ENCODE data around the gene SUPT20HL1.
A peak's percentile ranks its signal among the peaks of the same experiment; 100 is the strongest.
"Not testable (repeated sequence)": the region's sequence is repeated elsewhere in the genome, so short reads cannot be mapped to it uniquely, and the experiment has no call there.

SUPT20HL1 gene

GRCh38 chrX:24360272-24360671 lies at the start of gene SUPT20HL1:
Gene SUPT20HL1 (plus strand): TSS chrX:24360639. CDS start chrX:24362761, 2,122 bp downstream.
- no peak for DNase-seq

GRCh38 chrX:24310916-24311315 lies 49.5 kb upstream of the SUPT20HL1 start:
- not testable (repeated sequence) for DNase-seq

GRCh38 chrX:24311507-24312248 lies 48.8 kb upstream of the SUPT20HL1 start:
- not testable (repeated sequence) for DNase-seq

GRCh38 chrX:24312249-24312607 lies 48.2 kb upstream of the SUPT20HL1 start:
- not testable (repeated sequence) for DNase-seq

GRCh38 chrX:24314019-24314635 lies 46.3 kb upstream of the SUPT20HL1 start, which contains the start of gene SUPT20HL2:
Gene SUPT20HL2 (minus strand): TSS chrX:24314069. CDS start chrX:24313315, 754 bp downstream.
- DNase-seq = no peak

GRCh38 chrX:24316111-24316510 lies 44.3 kb upstream of the SUPT20HL1 start:
- peak in 1 of 56 donors; percentile 5 for DNase-seq

- DNase-seq = no peak
Measured at GRCh38 chrX:24317567-24317966, 42.9 kb upstream of the SUPT20HL1 start.

- DNase-seq = no peak
Measured at GRCh38 chrX:24321741-24322395, 38.6 kb upstream of the SUPT20HL1 start.

GRCh38 chrX:24325231-24325630 lies 35.2 kb upstream of the SUPT20HL1 start:
- DNase-seq = no peak

GRCh38 chrX:24332878-24333277 lies 27.6 kb upstream of the SUPT20HL1 start:
- no peak for DNase-seq

- DNase-seq = no peak
Measured at GRCh38 chrX:24333371-24333770, 27.1 kb upstream of the SUPT20HL1 start.

- no peak for DNase-seq
Measured at GRCh38 chrX:24334461-24334860, 26.0 kb upstream of the SUPT20HL1 start.

- DNase-seq = no peak
Measured at GRCh38 chrX:24335871-24336270, 24.6 kb upstream of the SUPT20HL1 start.

- no peak for DNase-seq
Measured at GRCh38 chrX:24339911-24340310, 20.5 kb upstream of the SUPT20HL1 start.

- DNase-seq = no peak
Measured at GRCh38 chrX:24340501-24340900, 19.9 kb upstream of the SUPT20HL1 start.

GRCh38 chrX:24341795-24342194 lies 18.6 kb upstream of the SUPT20HL1 start:
- DNase-seq = no peak

- DNase-seq = no peak
Measured at GRCh38 chrX:24343719-24344118, 16.7 kb upstream of the SUPT20HL1 start.

GRCh38 chrX:24347881-24348280 lies 12.6 kb upstream of the SUPT20HL1 start:
- peak in 2 of 56 donors; percentile 0 to 2 for DNase-seq

GRCh38 chrX:24350217-24350616 lies 10.2 kb upstream of the SUPT20HL1 start:
- no peak for DNase-seq

GRCh38 chrX:24355095-24355494 lies 5.3 kb upstream of the SUPT20HL1 start:
- DNase-seq = no peak

GRCh38 chrX:24357106-24357505 lies 3.3 kb upstream of the SUPT20HL1 start:
- DNase-seq = no peak

- DNase-seq = not testable (repeated sequence)
Measured at GRCh38 chrX:24362089-24362745, 1.8 kb downstream of the SUPT20HL1 start.
